Ovary (tissue), 3 donors: ENCODE measurements around the gene MESP1.

Source experiments
- POLR2A ChIP-seq: fragments of 450-650 bp; IDR thresholded peaks from one replicate; pipeline ENCODE4 v1.6.1; 2017; ENCODE audit warnings: antibody characterized with exemption, mild to moderate bottlenecking, moderate library complexity
- TF ChIP-seq, protein P1 (sequence below), 3 donors: fragments of 450-650 bp in 2 of 3; fragments of 200-600 bp in 1 of 3; IDR thresholded peaks; one replicate each; pipeline versions ENCODE4 v1.5.1 to v1.8.0; 2016 to 2022; ENCODE audit warnings: antibody characterized with exemption in 3 of 3, mild to moderate bottlenecking in 1 of 3
- donor health status: DM: no; HTN: no; CAD: no.

DNA sequence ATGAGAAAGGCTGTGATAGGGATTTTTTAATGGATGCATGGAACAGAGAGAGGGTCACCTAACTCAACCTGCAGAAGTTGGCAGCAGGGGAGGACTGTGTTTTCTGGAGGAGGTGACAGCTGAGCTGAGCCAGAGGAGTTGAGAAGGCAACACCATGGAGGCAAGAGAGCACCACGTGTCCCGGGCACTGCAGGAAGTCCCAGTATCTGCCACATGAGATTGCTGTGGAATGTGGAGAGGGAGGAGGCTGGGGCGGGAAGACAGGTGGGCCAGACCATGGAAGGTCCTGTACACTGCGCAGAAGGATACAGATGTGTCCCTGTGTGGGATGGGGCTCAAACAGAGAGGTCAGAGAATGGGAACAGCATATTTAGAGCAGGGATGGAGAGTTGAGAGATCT, 15.3 kb downstream of the MESP1 start:
- TF ChIP-seq, protein P1, sequence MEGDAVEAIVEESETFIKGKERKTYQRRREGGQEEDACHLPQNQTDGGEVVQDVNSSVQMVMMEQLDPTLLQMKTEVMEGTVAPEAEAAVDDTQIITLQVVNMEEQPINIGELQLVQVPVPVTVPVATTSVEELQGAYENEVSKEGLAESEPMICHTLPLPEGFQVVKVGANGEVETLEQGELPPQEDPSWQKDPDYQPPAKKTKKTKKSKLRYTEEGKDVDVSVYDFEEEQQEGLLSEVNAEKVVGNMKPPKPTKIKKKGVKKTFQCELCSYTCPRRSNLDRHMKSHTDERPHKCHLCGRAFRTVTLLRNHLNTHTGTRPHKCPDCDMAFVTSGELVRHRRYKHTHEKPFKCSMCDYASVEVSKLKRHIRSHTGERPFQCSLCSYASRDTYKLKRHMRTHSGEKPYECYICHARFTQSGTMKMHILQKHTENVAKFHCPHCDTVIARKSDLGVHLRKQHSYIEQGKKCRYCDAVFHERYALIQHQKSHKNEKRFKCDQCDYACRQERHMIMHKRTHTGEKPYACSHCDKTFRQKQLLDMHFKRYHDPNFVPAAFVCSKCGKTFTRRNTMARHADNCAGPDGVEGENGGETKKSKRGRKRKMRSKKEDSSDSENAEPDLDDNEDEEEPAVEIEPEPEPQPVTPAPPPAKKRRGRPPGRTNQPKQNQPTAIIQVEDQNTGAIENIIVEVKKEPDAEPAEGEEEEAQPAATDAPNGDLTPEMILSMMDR (IDR thresholded peaks at IDR 0.05), result no peak
- no peak for TF ChIP-seq POLR2A
